ENCODE results near the gene ZMYND8. TPM values are rescaled to one million over a fixed set of nuclear protein-coding genes. Genes with fewer than 3 reads are reported as not detected.
"Not testable (repeated sequence)": the region's sequence is repeated elsewhere in the genome, so short reads cannot be mapped to it uniquely, and the experiment has no call there.

The ZMYND8 gene
- total RNA-seq, 2 experiments from 2014 or later: 28.1 to 29.6 TPM

DNA sequence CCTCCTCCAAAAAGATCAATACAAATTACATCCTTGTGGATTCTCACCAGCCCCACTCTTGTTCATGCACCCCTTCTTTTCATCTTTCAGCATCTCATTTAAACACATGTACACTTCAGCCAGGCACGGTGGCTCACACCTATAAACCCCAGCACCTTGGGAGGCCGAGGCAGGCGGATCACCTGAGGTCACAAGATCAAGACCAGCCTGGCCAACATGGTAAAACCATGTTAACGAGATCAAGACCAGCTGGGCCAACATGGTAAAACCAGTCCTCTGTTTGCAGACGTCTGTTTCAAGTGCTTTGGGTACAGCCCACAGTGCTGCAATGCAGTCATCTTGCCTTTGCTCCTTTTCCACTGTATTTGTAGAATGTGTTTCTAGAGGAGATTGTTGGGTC, 45.3 kb downstream of the ZMYND8 start:
- no peak for DNase-seq
- CTCF ChIA-PET: no interaction called here
- no peak overlapping the region for H3K27ac Mint-ChIP-seq
- H3K36me3 Mint-ChIP-seq: peaks cover 7% of the 10 kb centered on the region
- no peak overlapping the region for H3K4me3 Mint-ChIP-seq
- H3K4me1 Mint-ChIP-seq (ENCODE audit: low read depth): peaks cover 15% of the 10 kb centered on the region
- no peaks in the 10 kb centered on the region for H3K9me3 Mint-ChIP-seq
- intact Hi-C loops (cut with micrococcal nuclease): no loop called here
- no peaks in the 10 kb centered on the region for H3K27me3 Mint-ChIP-seq
- POLR2A ChIA-PET: no interaction called here

DNA sequence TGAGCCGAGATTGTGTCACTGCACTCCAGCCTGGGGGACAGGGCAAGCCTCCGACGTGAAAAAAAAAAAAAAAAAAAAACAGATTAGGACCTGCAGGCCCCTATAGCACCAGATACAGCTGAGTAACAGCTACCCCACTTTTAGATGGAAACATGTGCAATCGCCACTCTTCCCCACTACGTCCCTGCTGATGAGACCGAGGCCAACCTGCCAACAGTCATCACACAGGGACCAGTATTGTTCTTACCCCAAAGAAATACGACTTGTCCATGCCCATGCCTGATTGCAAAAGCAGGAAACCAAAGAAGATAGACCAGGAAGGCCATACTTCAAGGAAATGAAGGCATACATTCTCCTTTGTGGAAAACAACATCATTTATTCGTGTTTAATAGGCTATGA, 45.8 kb downstream of the ZMYND8 start:
- CTCF ChIA-PET: no interaction called here

GRCh38 chr20:47309806-47310426, 46.6 kb downstream of the ZMYND8 start:
- H3K9me3 Mint-ChIP-seq: no peaks in the 10 kb centered on the region
- H3K27me3 Mint-ChIP-seq: no peaks in the 10 kb centered on the region
- H3K4me3 Mint-ChIP-seq: no peak overlapping the region
- intact Hi-C loops (cut with micrococcal nuclease): no loop called here
- no peak for DNase-seq
- ChIA-PET POLR2A (no interaction called here), CTCF (no interaction called here)
- peaks cover 13% of the 10 kb centered on the region for H3K36me3 Mint-ChIP-seq
- H3K4me1 Mint-ChIP-seq (ENCODE audit: low read depth): peaks cover 14% of the 10 kb centered on the region
- H3K27ac Mint-ChIP-seq: no peak overlapping the region

More for the DNA sequence above, 45.8 kb downstream of the ZMYND8 start:
- POLR2A ChIA-PET: no interaction called here
- H3K4me3 Mint-ChIP-seq: no peak overlapping the region
- intact Hi-C loops (cut with micrococcal nuclease): no loop called here
- no peaks in the 10 kb centered on the region for H3K27me3 Mint-ChIP-seq
- peaks cover 16% of the 10 kb centered on the region for H3K4me1 Mint-ChIP-seq (ENCODE audit: low read depth)
- DNase-seq: no peak
- no peaks in the 10 kb centered on the region for H3K9me3 Mint-ChIP-seq
- peaks cover 11% of the 10 kb centered on the region for H3K36me3 Mint-ChIP-seq
- H3K27ac Mint-ChIP-seq: no peak overlapping the region

DNA sequence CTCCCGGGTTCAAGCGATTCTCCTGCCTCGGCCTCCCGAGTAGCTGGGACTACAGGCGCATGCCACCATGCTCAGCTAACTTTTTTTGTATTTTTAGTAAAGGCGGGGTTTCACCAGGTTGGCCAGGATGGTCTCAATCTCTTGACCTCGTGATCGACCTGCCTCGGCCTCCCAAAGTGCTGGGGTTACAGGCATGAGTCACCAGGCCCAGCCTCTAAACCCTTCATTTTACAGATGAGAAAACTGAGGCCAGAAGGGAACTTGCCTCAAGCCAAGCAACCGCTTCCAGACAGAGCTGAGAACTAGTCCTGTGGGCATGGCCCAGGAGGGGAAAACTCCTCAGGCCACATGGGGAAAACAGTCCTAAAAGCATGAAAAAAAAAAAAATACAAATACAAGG, 47.1 kb downstream of the ZMYND8 start:
- Mint-ChIP-seq H3K4me1 (ENCODE audit: low read depth) (peaks cover 13% of the 10 kb centered on the region), H3K9me3 (no peaks in the 10 kb centered on the region), H3K27me3 (no peaks in the 10 kb centered on the region), H3K27ac (no peak overlapping the region), H3K4me3 (no peak overlapping the region), H3K36me3 (peaks cover 11% of the 10 kb centered on the region)
- intact Hi-C loops (cut with micrococcal nuclease): no loop called here
- CTCF ChIA-PET: interaction anchor here (1.1 kb wide), 1 partner anchor 75 kb away, joined by 5 read pairs; no protein-coding TSS in a partner anchor
- POLR2A ChIA-PET: no interaction called here
- DNase-seq: no peak

DNA sequence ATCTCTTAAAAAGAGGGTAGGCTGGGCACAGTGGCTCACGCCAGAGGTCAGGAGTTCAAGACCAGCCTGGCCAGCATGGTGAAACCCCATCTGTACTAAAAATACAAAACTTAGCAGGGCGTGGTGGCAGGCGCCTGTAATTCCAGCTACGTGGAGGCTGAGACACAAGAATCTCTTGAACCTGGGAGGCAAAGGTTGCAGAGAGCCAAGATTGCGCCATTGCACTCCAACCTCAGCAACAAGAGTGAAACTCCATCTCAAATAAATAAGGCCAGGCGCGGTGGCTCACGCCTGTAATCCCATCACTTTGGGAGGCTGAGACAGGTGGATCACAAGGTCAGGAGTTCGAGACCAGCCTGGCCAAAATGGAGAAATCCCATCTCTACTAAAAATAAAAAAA, 48.9 kb downstream of the ZMYND8 start:
- CTCF ChIA-PET: interaction anchor here (0.6 to 2.3 kb wide), 3 partner anchors 13 to 76 kb away, joined by 3 to 9 read pairs (median 4); no protein-coding TSS in a partner anchor
- intact Hi-C loops (cut with micrococcal nuclease); H3K4me3 Mint-ChIP-seq; H3K27ac Mint-ChIP-seq; POLR2A ChIA-PET; H3K27me3 Mint-ChIP-seq; DNase-seq; H3K9me3 Mint-ChIP-seq: not testable (repeated sequence)
- peaks cover 11% of the 10 kb centered on the region for H3K4me1 Mint-ChIP-seq (ENCODE audit: low read depth)
- peaks cover 17% of the 10 kb centered on the region for H3K36me3 Mint-ChIP-seq

GRCh38 chr20:47306755-47307370, 49.6 kb downstream of the ZMYND8 start:
- CTCF ChIA-PET: interaction anchor here (0.6 to 2.3 kb wide), 2 partner anchors 13 to 77 kb away, joined by 3 to 9 read pairs; no protein-coding TSS in a partner anchor
- Mint-ChIP-seq H3K4me1 (ENCODE audit: low read depth) (peaks cover 11% of the 10 kb centered on the region), H3K27me3 (no peaks in the 10 kb centered on the region), H3K4me3 (no peak overlapping the region), H3K9me3 (no peaks in the 10 kb centered on the region), H3K36me3 (peaks cover 20% of the 10 kb centered on the region), H3K27ac (no peak overlapping the region)
- POLR2A ChIA-PET: no interaction called here
- intact Hi-C loops (cut with micrococcal nuclease): no loop called here
- no peak for DNase-seq

DNA sequence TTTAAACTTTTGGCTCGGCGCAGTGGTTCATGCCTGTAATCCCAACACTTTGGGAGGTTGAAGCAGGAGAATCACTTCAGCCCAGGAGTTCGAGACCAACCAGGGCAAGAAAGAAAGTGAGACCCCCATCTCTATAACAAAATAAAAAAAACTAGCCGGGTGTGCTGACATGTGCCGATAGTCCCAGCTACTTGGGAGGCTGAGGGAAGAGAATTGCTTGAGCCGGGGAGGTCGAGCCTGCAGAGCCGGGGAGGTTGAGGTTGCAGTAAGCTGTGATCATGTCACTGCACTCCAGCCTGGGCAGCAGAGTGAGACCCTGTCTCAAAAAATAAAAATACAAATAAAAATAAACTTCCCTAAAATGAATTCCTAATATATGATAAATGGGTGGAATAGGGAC, 50.4 kb downstream of the ZMYND8 start:
- intact Hi-C loops (cut with micrococcal nuclease): no loop called here
- peaks cover 24% of the 10 kb centered on the region for H3K36me3 Mint-ChIP-seq
- H3K27me3 Mint-ChIP-seq: no peaks in the 10 kb centered on the region
- no peak overlapping the region for H3K4me3 Mint-ChIP-seq
- no peak overlapping the region for H3K27ac Mint-ChIP-seq
- CTCF ChIA-PET: interaction anchor here (2.3 kb wide), 1 partner anchor 78 kb away, joined by 9 read pairs; no protein-coding TSS in a partner anchor
- no peak for DNase-seq
- no peaks in the 10 kb centered on the region for H3K9me3 Mint-ChIP-seq
- POLR2A ChIA-PET: no interaction called here
- H3K4me1 Mint-ChIP-seq (ENCODE audit: low read depth): peaks cover 11% of the 10 kb centered on the region

DNA sequence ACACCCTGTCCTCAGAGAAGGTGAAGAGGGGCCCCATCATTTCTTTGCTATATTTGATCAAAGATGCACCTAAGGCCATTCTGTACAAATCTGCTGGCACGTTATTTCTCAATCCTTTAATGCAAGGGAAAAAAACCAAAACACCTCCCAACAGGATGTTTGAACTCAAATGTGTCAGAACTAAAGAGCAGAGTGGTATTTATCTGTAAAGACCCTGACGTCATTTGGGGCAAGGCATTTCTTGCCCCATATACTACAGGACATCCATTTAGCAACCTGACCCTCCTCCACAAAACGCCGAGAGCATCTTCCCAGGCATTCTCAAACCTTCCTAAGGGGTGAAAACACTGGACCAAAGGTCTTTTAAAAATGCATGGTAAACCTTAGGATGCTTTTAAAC, 50.8 kb downstream of the ZMYND8 start:
- ChIA-PET POLR2A (no interaction called here), CTCF (interaction anchor here (2.3 kb wide), 1 partner anchor 78 kb away, joined by 9 read pairs; no protein-coding TSS in a partner anchor)
- DNase-seq: no peak
- Mint-ChIP-seq H3K4me1 (ENCODE audit: low read depth) (peaks cover 11% of the 10 kb centered on the region), H3K4me3 (no peak overlapping the region), H3K27ac (no peak overlapping the region), H3K9me3 (no peaks in the 10 kb centered on the region), H3K36me3 (peaks cover 24% of the 10 kb centered on the region), H3K27me3 (no peaks in the 10 kb centered on the region)
- intact Hi-C loops (cut with micrococcal nuclease): no loop called here

DNA sequence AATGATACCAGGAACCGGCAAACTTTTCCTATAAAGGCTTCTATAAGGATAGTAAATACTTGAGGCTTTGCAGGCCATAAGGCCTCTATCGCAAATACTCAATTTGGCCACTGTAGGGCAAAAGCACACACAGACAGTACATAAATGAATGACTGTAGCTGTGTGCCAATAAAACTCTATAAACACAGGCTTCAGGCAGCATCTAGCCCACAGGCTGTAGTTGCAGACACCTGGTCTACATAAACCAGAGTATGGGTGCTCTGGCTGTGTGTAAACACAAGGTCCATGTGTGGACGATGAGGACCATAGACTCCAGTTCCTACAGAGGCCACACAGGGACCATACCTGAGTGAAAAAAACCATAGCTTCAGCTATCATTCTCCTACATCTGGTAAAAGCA, 52.2 kb downstream of the ZMYND8 start:
- no peaks in the 10 kb centered on the region for H3K9me3 Mint-ChIP-seq
- intact Hi-C loops (cut with micrococcal nuclease): no loop called here
- H3K27me3 Mint-ChIP-seq: no peaks in the 10 kb centered on the region
- DNase-seq: no peak
- no peak overlapping the region for H3K4me3 Mint-ChIP-seq
- H3K4me1 Mint-ChIP-seq (ENCODE audit: low read depth): peaks cover 16% of the 10 kb centered on the region
- H3K27ac Mint-ChIP-seq: no peak overlapping the region
- peaks cover 24% of the 10 kb centered on the region for H3K36me3 Mint-ChIP-seq
- CTCF ChIA-PET: interaction anchor here (1.2 to 2.2 kb wide), 2 partner anchors 80 to 360 kb away, joined by 3 to 11 read pairs; no protein-coding TSS in a partner anchor
- POLR2A ChIA-PET: no interaction called here

DNA sequence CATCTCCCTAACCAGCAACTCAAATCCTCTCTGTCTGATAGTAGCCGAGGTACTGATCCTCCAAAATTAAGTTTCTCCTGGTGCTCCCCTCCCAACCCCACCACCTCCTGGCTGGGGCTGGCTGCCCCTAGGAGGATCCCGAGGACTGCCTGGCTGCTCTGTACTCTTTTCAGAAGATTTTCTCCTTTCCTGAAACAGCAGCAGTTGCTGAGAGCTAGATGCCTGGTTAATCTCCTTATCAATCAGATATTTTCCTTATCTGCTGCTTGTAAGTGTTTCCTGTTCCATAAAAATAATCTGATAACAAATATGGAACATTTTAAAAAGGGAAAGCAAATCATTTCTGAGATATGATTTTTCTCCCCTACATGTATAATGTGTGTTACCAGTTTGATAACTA, 52.8 kb downstream of the ZMYND8 start:
- Mint-ChIP-seq H3K4me1 (ENCODE audit: low read depth) (peaks cover 15% of the 10 kb centered on the region), H3K9me3 (no peaks in the 10 kb centered on the region), H3K27me3 (no peaks in the 10 kb centered on the region), H3K4me3 (no peak overlapping the region), H3K27ac (no peak overlapping the region), H3K36me3 (peaks cover 24% of the 10 kb centered on the region)
- no peak for DNase-seq
- CTCF ChIA-PET: interaction anchor here (0.6 to 2.2 kb wide), 4 partner anchors 31 to 361 kb away, joined by 3 to 11 read pairs (median 3); no protein-coding TSS in a partner anchor
- POLR2A ChIA-PET: no interaction called here
- intact Hi-C loops (cut with micrococcal nuclease): no loop called here

DNA sequence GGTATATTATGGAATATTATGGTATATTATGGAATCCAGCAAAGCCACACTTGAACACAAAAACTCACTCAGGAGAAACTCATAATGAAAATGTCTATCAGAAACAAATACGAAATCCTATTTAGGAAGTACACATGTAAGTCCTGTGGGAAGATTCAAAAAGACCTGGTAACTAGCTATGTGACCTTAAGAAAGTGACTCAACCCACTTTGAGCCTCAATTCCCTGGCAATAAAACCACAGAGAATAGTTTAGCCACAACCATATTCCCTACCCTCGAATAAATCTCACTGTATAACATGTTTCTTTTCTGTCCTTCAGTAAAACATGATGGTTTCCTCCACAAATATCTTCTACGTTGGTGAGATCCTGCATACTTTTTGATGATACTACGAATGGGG, 56.4 kb downstream of the ZMYND8 start:
- Mint-ChIP-seq H3K36me3 (peaks cover 30% of the 10 kb centered on the region), H3K27ac (no peak overlapping the region), H3K27me3 (no peaks in the 10 kb centered on the region), H3K4me1 (ENCODE audit: low read depth) (peaks cover 8% of the 10 kb centered on the region), H3K9me3 (no peaks in the 10 kb centered on the region), H3K4me3 (no peak overlapping the region)
- intact Hi-C loops (cut with micrococcal nuclease): no loop called here
- ChIA-PET CTCF (interaction anchor here (1.6 kb wide), 1 partner anchor 84 kb away, joined by 4 read pairs; no protein-coding TSS in a partner anchor), POLR2A (no interaction called here)
- DNase-seq: no peak

- Mint-ChIP-seq H3K27ac (no peak overlapping the region), H3K9me3 (no peaks in the 10 kb centered on the region), H3K27me3 (no peaks in the 10 kb centered on the region), H3K4me1 (ENCODE audit: low read depth) (peaks cover 10% of the 10 kb centered on the region), H3K4me3 (no peak overlapping the region), H3K36me3 (peaks cover 43% of the 10 kb centered on the region)
- CTCF ChIA-PET: interaction anchor here (5.1 kb wide), 1 partner anchor 85 kb away, joined by 26 read pairs; no protein-coding TSS in a partner anchor
- POLR2A ChIA-PET: interaction anchor here (0.7 kb wide), 1 partner anchor 85 kb away, joined by 3 read pairs; no protein-coding TSS in a partner anchor
- DNase-seq: no peak
- intact Hi-C loops (cut with micrococcal nuclease): no loop called here
Measured at GRCh38 chr20:47298624-47299023, 57.9 kb downstream of the ZMYND8 start.
